RWPE2 (cell line): ENCODE data around the gene ABCB9.

Experiments
- ATAC-seq: fragments of 200-7000 bp; cut with Tn5 transposase; 3 replicates; pipeline ENCODE4 v1.9.1; 2021; ENCODE audit warnings: low read depth
- DNase-seq: peaks from one replicate; pipeline ENCODE4 v3.0.0-alpha.2; 2020; ENCODE audit warnings: low spot score
- H3K27ac ChIP-seq: fragments of 450-650 bp; 2 replicates; pipeline ENCODE4 v1.5.1; 2017; ENCODE audit warnings: mild to moderate bottlenecking; ENCODE audit not compliant: poor library complexity, severe bottlenecking
- H3K27me3 ChIP-seq: fragments of 250-450 bp; sonication (Bioruptor Pico); 2 replicates; pipeline ENCODE4 v1.5.1; 2021; ENCODE audit warnings: mild to moderate bottlenecking, moderate library complexity; ENCODE audit not compliant: insufficient read depth, poor library complexity, severe bottlenecking
- H3K36me3 ChIP-seq: fragments of 250-450 bp; sonication (Bioruptor Pico); 2 replicates; pipeline ENCODE4 v1.5.1; 2020; ENCODE audit warnings: low read depth, mild to moderate bottlenecking, moderate library complexity
- H3K4me1 ChIP-seq: fragments of 250-450 bp; sonication (Bioruptor Pico); 2 replicates; pipeline ENCODE4 v1.5.1; 2021; ENCODE audit warnings: mild to moderate bottlenecking, moderate library complexity; ENCODE audit not compliant: insufficient read depth, poor library complexity, severe bottlenecking
- H3K4me3 ChIP-seq: fragments of 250-450 bp; sonication (Bioruptor Pico); 2 replicates; pipeline ENCODE4 v1.5.1; 2021; ENCODE audit warnings: mild to moderate bottlenecking, moderate library complexity; ENCODE audit not compliant: severe bottlenecking
- H3K9me3 ChIP-seq: fragments of 250-450 bp; sonication (Bioruptor Pico); 2 replicates; pipeline ENCODE4 v1.5.1; 2021; ENCODE audit warnings: mild to moderate bottlenecking, moderate library complexity; ENCODE audit not compliant: severe bottlenecking
- TF ChIP-seq, protein P1 (sequence below): fragments of 450-650 bp; IDR thresholded peaks from one replicate; pipeline ENCODE4 v1.5.1; 2017; ENCODE audit warnings: mild to moderate bottlenecking, moderate library complexity; ENCODE audit not compliant: poor library complexity, severe bottlenecking

Gene ABCB9

GRCh38 chr12:122982477-122982815 lies 16.2 kb upstream of the ABCB9 start:
- peaks cover 18% of the 10 kb centered on the region for H3K36me3 ChIP-seq
- no peaks in the 10 kb centered on the region for H3K27me3 ChIP-seq
- no peak for DNase-seq
- no peak for ATAC-seq
- TF ChIP-seq, protein P1, sequence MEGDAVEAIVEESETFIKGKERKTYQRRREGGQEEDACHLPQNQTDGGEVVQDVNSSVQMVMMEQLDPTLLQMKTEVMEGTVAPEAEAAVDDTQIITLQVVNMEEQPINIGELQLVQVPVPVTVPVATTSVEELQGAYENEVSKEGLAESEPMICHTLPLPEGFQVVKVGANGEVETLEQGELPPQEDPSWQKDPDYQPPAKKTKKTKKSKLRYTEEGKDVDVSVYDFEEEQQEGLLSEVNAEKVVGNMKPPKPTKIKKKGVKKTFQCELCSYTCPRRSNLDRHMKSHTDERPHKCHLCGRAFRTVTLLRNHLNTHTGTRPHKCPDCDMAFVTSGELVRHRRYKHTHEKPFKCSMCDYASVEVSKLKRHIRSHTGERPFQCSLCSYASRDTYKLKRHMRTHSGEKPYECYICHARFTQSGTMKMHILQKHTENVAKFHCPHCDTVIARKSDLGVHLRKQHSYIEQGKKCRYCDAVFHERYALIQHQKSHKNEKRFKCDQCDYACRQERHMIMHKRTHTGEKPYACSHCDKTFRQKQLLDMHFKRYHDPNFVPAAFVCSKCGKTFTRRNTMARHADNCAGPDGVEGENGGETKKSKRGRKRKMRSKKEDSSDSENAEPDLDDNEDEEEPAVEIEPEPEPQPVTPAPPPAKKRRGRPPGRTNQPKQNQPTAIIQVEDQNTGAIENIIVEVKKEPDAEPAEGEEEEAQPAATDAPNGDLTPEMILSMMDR: no peak
- H3K9me3 ChIP-seq: no peaks in the 10 kb centered on the region
- peak overlapping the region; percentile 69 for H3K27ac ChIP-seq
- H3K4me1 ChIP-seq: peaks cover 6% of the 10 kb centered on the region
- H3K4me3 ChIP-seq: no peak overlapping the region

DNA sequence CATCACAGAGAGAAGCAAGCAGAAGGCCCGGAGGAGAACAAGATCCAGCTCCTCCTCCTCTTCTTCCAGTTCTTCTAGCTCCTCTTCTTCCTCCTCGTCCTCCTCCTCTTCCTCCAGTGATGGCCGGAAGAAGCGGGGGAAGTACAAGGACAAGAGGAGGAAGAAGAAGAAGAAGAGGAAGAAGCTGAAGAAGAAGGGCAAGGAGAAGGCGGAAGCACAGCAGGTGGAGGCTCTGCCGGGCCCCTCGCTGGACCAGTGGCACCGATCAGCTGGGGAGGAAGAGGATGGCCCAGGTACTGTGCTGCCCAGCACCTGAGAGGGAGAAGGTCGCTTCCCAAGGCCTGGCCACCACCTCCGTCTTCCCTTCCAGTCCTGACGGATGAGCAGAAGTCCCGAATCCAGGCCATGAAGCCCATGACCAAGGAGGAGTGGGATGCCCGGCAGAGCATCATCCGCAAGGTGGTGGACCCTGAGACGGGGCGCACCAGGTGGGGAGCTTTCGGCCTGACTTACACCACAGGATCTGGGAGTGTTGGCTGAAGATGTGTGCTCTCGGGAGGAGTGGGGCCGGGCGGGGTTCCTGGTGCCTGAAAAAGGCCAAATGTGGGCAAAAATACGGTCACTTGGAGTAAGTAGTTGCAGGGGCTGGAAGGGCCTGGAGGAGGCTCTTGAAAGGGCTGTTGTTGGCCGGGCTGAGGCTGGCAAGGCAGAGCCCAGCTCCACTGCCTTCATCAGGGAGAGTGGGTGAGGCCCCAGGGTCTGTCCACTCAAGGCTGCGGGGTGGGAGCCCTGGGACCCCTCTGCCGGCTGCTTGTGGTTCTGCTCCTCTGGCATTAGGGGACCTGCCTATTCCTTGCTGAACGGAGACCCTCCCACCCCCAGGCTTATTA lies 15.6 kb upstream of the ABCB9 start:
- ATAC-seq: no peak
- TF ChIP-seq, protein P1: no peak

GRCh38 chr12:122981036-122981471 lies 14.8 kb upstream of the ABCB9 start:
- Histone ChIP-seq H3K9me3 (no peaks in the 10 kb centered on the region), H3K4me1 (peaks cover 6% of the 10 kb centered on the region), H3K27ac (peak overlapping the region; percentile 69), H3K4me3 (peak overlapping the region; percentile 91), H3K27me3 (no peaks in the 10 kb centered on the region), H3K36me3 (peaks cover 21% of the 10 kb centered on the region)
- TF ChIP-seq, protein P1: no peak
- DNase-seq (peak; percentile 53), ATAC-seq (peak; percentile 18)

More for the DNA sequence above, 15.6 kb upstream of the ABCB9 start:
- H3K36me3 ChIP-seq: peaks cover 20% of the 10 kb centered on the region
- DNase-seq: no peak
- peak overlapping the region; percentile 91 for H3K4me3 ChIP-seq
- peak overlapping the region; percentile 69 for H3K27ac ChIP-seq
- no peaks in the 10 kb centered on the region for H3K9me3 ChIP-seq
- no peaks in the 10 kb centered on the region for H3K27me3 ChIP-seq
- H3K4me1 ChIP-seq: peaks cover 6% of the 10 kb centered on the region

DNA sequence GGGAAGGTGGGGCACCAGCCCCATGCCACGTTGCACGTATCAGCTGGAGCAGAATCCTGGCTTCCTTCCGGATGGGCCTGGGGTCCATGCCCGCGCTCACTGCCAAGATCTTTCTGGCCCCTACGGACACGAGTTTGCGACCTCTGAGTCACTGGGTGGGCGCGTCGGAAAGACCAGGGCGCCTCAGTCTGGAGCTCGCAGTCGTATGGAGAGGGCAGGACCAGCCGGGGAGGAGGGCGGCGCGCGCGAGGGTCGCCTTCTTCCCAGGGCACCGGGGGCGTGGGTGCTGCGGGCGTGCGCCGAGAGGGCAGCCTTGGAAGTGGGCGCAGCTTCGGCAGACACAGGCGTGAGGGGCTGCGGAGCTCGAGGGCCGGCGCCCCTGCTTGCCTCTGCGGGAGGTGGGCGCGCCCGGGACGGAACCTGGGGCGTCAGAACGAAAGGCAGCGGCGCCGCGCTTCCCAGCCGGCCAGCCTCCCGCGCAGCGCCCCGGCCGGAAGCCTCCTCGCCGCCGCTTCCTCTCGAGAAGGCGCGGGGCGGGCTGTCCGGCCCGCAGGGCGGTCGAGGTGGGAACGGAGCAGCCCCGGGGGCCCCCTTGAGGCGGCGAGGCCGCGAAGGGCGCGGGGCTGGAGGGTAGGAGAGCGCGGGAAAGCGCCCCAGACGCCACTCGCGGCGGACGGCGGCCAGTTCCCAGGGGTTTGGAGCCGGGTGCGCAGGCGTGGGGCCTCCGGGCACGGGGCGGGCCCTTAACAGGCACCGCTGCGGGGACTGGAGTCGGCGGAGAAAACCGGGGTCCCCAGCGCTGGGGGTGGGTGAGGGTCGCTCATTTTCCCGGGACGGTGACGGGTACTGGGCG lies 14.1 kb upstream of the ABCB9 start, which contains the start of gene ARL6IP4:
TSS of gene ARL6IP4 (plus strand) at position 499 of the 853 bp plus-strand sequence. CDS start 459 bp downstream, outside the sequence.
- ATAC-seq: peak; percentile 69
- Histone ChIP-seq H3K4me1 (peaks cover 6% of the 10 kb centered on the region), H3K36me3 (peaks cover 21% of the 10 kb centered on the region), H3K27me3 (no peaks in the 10 kb centered on the region), H3K27ac (peak within 1 kb of the TSS; percentile 69), H3K4me3 (peak within 1 kb of the TSS; percentile 91), H3K9me3 (no peaks in the 10 kb centered on the region)
- TF ChIP-seq, protein P1: no peak
- peak; percentile 61 for DNase-seq
